ENCODE results near the gene SHROOM3.
"Not testable (repeated sequence)": the region's sequence is repeated elsewhere in the genome, so short reads cannot be mapped to it uniquely, and the experiment has no call there.

The SHROOM3 gene

DNA sequence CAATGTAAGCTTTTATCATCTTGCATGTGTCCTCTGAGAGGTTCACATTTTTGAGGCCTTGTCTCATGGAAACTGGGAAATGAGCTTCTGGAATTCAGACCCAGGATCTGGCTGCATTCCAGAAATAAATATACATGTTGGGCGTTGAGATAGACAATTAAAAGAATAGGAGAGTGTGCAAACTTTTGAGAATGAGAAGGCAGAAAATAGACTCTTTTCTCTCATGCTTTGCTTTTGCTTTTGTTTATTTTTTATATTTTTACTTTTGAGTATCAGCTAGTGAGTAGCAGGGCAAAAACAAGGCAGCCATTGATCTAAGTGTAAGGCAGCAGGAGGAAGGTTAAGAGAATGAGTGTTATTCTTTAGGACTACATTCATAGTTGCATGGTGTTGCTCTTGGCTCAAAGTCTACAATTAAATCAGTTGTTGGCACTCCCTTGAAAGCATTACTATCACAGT, 12.4 kb downstream of the SHROOM3 start:
- DNase-seq: no peak

GRCh38 chr4:76448211-76448610, 13.2 kb downstream of the SHROOM3 start:
- DNase-seq: no peak

DNA sequence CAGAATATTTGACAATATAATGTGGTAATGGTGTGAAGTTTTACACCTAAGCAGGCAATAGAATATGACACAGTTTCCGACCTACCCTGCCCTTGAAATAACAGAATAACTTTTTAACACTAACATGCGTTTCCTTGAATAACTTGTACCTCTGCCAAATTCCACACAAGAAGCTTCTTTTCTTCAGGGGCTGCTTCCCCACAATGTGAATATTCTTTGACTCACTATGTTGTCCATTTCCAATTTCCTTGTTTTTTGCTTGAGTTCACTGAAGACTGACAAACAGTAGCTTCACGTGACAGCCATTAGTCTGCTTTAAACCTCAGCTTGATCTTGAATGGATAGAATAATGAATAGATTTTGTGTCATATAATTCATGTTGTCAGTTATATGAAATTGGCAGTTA, 14.3 kb downstream of the SHROOM3 start:
- DNase-seq: no peak

DNA sequence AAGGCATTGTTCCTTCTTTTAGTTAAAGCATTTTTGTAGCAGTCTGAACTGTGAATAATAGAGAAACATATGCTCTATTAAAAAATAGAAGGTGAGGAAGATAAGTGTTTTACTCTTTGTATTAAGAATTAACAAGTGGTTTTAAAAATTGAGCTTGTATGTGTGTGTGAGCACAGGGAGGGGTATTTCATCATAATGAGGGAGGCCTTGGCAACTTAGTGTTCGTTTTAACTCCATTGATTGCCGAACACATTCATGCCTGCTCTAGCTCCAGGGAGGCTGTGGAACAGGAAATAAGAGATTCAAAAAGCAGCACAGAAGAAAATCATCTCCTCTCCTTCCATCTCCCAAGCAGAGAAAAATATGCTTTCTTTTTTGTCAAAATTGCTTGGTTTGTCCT, 14.8 kb downstream of the SHROOM3 start:
- no peak for DNase-seq

- no peak for DNase-seq
Observed at GRCh38 chr4:76453232-76453631, 18.2 kb downstream of the SHROOM3 start.

DNA sequence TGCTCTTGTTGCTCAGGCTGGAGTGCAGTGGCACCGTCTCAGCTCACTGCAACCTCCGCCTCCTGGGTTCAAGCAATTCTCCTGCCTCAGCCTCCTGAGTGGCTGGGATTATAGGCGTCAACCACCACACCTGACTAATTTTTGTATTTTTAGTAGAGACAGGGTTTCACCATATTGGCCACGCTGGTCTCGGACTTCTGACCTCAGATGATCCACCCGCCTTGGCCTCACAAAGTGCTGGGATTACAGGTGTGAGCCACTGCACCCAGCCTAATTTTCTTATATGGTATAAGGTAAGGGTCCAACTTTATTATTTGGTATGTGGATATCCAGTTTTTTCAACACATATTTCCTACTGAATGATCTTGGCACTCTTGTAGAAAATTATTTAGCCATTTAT, 19.0 kb downstream of the SHROOM3 start:
- DNase-seq: not testable (repeated sequence)

DNA sequence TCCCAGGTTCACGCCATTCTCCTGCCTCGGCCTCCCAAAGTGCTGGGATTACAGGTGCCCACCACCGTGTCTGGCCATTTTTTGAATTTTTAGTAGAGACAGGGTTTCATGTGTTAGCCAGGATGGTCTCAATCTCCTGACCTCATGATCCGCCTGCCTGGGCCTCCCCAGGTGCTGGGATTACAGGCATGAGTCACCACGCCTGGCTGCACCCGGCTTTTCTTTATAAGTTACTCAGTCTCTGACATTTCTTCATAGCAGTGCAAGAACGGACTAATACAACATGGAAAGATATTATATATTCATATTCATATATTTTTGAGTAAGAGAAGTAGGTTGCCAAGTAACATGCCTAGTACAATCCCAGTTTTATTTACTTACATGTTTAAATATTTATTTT, 22.9 kb downstream of the SHROOM3 start:
- DNase-seq: no peak

DNA sequence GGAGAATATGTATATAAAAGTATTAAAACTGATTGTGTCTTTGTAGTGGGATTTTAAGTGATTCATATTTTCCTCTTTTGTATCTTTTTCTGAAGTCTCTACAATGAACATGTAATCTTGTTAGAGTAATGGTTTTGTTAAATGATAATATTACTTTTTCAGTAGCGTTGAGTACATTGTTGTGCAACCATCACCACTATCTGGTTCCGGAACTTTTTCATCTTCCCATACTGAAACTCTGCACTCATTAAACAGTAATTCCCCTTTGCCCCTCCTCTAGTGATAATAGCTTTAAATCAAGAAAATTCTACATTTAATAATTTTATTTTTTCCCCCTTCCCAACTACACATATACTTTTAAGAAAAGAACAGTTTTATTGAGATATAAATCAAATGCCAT, 23.3 kb downstream of the SHROOM3 start:
- DNase-seq: no peak

DNA sequence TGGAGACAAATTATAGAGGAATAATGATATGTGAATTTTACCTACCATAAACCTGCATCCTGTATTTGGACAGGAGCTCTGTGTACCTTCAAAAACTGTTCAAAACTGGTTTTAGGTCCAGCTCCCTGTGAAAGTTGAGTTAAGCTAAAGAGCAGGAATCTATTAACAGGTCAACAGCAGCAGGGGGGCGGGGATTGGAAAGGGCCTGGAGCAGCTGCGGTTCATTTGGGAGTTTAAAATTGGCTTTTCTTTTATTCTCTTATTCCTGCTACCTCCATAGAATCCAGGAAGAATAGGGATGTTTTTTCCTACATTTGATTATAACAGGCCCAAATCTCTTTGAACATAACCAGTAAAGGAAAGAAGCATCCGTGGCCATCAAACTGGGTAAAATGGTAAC, 23.8 kb downstream of the SHROOM3 start:
- DNase-seq: no peak

- DNase-seq: no peak
Observed at GRCh38 chr4:76459291-76459723, 24.3 kb downstream of the SHROOM3 start.

DNA sequence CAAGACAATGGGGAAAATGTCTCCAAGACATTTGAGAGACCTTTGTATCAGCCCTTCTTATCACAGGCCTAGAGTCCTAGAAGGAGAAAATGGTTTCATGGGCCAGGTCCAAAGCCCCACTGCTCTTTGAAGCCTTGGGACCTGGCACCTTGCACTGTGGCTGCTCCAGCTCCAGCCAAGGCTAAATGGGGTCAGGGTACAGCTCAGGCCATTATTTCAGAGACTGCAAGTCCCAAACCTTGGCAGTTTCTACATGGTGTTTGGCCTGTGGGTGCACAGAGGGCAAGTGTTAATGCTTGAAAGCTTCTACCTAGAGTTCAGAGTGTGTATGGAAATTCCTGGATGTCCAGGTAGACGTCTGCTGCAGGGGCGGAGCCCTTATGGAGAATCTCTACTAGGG, 28.5 kb downstream of the SHROOM3 start:
- DNase-seq: no peak

DNA sequence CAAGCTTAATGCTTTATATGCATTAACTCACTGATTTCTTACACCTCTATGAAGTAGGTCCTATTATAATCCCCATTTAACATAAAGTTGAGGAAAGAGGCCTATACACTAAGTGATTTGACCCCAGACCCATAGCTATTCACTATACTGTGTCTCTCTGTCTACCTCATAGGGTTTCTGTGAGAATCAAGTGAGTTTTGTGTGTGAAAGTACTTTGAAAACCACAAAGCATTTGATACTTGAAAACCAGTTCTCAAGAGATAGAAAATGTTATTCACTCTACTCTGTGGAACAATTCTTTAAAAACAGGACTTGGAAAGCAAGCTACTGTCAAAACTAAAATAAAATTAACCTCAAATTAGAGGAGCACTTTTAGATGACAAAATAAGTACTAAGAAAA, 35.0 kb downstream of the SHROOM3 start:
- no peak for DNase-seq

GRCh38 chr4:76470532-76470931, 35.5 kb downstream of the SHROOM3 start:
- no peak for DNase-seq

DNA sequence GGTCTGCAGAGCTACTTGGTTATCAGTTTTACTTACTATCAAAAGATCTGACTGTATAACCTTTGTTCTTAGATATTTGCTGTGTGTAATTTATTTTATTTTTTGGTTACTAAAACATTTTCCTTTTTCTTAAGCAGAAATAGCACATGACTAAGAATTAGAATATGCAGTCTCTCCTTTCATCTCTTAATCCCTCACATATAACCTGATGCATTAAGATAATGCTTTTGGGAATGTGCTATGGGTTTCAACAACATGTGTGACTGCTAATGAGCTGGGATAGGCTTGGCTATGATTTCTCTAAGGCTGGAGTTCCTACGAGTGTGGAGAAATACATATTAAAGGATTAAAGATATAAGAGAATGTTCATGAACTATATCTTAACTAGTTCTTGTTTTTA, 41.5 kb downstream of the SHROOM3 start:
- no peak for DNase-seq

DNA sequence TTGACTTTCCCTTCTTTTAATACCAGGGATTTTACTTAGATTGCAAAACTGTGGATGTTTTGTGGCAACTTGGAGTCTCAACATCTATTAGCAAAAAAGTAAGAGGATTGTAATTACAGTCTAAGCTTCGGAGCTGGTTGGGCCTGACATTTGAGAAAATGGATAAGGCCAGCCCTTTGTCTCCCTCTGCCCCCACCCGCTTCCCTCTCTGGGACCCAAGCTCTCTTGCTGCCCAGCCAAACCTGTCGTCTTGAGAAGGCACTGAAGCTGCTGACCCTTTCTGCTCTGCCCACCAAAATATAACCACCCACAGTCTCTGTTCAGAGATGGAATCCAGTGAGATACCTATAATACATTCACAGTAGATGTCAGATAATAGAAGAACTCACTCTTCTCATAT, 49.6 kb downstream of the SHROOM3 start:
- no peak for DNase-seq

GRCh38 chr4:76485450-76485849, 50.4 kb downstream of the SHROOM3 start:
- DNase-seq: no peak

GRCh38 chr4:76486588-76487276, 51.7 kb downstream of the SHROOM3 start:
- DNase-seq: no peak

DNA sequence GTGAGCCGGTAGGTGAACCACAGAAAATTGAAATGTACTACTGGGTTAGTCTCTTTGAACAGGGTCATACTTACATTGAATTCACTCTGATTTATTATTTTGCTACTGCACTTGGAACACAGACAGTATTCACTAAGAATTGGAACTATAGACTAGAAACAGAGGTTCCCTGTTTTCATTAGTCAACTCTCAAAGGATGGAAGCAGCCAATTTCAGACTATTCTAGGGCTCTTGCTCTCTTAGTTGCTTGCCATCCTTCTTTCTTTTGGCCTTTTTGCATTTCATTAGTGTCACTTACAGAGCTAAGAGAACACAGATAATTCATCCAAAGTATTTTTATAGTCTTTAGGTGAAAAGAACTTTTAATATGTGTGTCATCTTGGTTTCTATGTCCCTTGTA, 52.6 kb downstream of the SHROOM3 start:
- no peak for DNase-seq

- no peak for DNase-seq
Observed at GRCh38 chr4:76488455-76488854, 53.4 kb downstream of the SHROOM3 start.

GRCh38 chr4:76488888-76489685, 54.1 kb downstream of the SHROOM3 start:
- no peak for DNase-seq

DNA sequence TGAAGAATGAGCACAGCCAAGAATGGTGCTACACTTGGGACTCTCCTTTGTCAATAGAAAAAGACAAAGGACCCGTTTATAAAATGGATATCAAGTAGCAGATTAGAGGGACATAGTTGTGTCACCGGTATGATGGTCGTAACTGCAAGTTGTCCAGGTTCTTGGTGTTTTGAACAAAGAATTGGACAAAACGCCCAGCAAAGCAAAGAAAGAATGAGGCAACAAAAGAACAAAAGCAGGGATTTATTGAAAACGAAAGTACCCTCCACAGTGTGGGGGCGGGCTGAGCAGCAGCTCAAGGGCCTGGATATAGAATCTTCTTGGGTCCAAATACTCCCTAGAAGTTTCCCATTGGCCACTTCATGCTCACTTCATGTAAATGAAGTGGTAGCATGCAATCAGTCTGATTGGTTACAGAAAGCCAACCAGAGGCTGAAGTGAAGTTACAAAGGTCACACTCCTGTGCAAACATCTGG, 54.7 kb downstream of the SHROOM3 start:
- DNase-seq: no peak

- no peak for DNase-seq
Observed at GRCh38 chr4:76492055-76492454, 57.0 kb downstream of the SHROOM3 start.

DNA sequence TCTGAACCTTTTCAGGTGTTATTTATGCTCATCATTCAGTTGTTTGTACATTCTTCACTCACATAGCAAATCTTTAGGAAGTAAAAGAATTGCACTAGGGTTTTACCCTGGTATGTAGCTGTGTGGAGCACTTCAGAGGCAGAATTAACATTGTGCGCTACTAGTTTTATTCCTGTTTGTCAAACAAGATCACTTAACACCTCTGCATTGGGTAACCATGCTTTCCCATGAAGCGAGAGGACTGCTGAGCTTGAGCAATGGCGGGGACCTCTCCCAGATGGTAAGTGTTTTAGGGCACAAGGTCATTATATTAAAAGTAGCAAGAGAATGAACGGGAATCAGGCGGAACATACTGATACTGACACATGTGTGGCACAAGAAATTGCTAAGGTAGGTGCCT, 59.2 kb downstream of the SHROOM3 start:
- no peak for DNase-seq

DNA sequence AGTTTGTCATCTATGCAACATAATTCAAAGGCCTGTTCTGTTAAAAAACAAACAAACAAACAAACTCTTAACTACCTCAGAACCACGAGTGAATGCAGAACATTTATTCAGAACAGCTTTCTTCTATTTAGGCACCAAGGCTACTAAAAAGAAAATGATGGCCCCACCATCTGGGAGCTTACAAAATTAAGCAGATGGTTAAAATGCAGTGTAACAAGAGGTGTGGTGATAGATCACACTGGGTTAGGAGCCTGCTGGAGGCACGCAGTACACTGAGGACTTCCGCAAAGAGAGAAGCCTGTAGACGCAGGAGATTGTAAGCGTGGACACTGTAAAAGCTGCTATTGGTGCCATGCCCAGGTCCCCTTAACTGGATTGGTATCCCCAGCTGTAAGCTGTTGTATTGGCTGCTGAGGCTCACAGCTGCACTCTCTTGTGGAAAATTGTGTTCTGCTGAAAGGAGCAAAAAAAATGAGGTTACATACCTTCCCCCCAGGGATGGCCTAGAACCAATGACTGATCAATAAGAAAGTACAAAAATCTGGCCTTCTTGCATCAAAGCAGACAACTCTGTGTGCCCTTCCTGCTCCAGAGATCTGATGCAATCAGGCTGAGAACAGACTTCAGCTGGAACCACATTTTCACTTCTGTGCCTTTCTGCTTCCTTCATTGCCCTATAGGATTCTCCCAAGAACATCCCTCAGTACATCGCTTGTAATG, 60.0 kb downstream of the SHROOM3 start:
- DNase-seq: no peak

Measured in CD4-positive, alpha-beta T cell treated with Interleukin-4 for 1 hour (primary cell).